Osteocyte (in vitro differentiated cells): ENCODE data around the gene DIP2C. TPM values are rescaled to one million over a fixed set of nuclear protein-coding genes. Genes with fewer than 3 reads are reported as not detected.
A peak's percentile ranks its signal among the peaks of the same experiment; 100 is the strongest.

ENCODE experiments used
- DNase-seq: peaks from one replicate; pipeline ENCODE4 v3.0.0; 2021; ENCODE audit warnings: mixed read lengths; ENCODE audit not compliant: unreplicated experiment; ENCODE audit errors: extremely low spot score
- H3K27ac Mint-ChIP-seq: one replicate; pipeline ENCODE4 v1.8.0; 2021; ENCODE audit warnings: mild to moderate bottlenecking, mixed read lengths; ENCODE audit not compliant: unreplicated experiment
- H3K27me3 Mint-ChIP-seq: one replicate; pipeline ENCODE4 v1.8.0; 2021; ENCODE audit warnings: mixed read lengths; ENCODE audit not compliant: unreplicated experiment
- H3K36me3 Mint-ChIP-seq: one replicate; pipeline ENCODE4 v1.8.0; 2021; ENCODE audit warnings: mixed read lengths; ENCODE audit not compliant: unreplicated experiment
- H3K4me1 Mint-ChIP-seq: one replicate; pipeline ENCODE4 v1.8.0; 2021; ENCODE audit warnings: mixed read lengths; ENCODE audit not compliant: unreplicated experiment
- H3K4me3 Mint-ChIP-seq: one replicate; pipeline ENCODE4 v1.8.0; 2021; ENCODE audit warnings: mild to moderate bottlenecking, moderate library complexity, mixed read lengths; ENCODE audit not compliant: unreplicated experiment
- H3K9me3 Mint-ChIP-seq: one replicate; pipeline ENCODE4 v1.8.0; 2021; ENCODE audit warnings: mixed read lengths; ENCODE audit not compliant: unreplicated experiment
- total RNA-seq: library from RNA; stranded (reverse); gene quantifications from 2 replicates; pipeline ENCODE4 v1.2.1, GENCODE V29; 2021
- TF ChIP-seq, protein P1 (sequence below): fragments of 200-600 bp; sonication (generic); IDR thresholded peaks from 2 replicates; pipeline ENCODE4 v1.5.0; 2021; ENCODE audit warnings: antibody characterized with exemption, mild to moderate bottlenecking, moderate library complexity

The DIP2C gene
- total RNA-seq, 1 donor from 2014 or later = 36.8 TPM

DNA sequence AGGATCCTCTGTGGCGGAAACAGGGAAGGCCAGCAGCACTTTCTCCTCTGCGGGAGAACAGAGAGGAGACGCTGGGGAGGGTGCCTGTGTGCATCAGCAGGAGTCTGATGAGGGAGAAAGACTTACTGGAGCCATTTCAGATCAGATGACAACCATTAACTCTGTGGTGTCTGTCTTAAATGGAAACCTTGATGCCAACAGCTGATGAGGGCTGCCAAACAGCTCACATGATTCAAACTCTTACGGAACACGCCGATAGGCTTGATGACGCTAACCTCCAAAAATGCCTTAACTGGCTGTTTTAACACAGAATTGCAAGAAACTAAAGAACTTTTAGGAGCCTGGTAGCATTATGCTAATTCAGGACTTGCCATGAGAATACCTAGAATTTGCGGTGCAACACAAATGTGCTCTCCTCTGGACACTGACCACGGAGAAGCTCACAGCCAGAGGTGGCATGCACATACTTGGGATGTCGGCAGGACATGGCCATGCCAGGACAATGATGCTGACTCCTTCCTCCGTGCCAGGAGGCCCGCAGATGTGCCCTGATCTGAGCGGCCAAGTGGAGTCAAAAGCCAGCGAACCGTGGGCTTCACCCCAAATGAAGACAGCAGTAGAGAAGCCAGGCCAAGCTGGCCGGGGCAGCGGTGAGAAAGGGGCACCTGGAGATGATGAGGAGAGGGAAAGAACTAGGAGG, 399.3 kb downstream of the DIP2C start:
- peaks cover 25% of the 10 kb centered on the region for H3K4me1 Mint-ChIP-seq
- no peak for DNase-seq

DNA sequence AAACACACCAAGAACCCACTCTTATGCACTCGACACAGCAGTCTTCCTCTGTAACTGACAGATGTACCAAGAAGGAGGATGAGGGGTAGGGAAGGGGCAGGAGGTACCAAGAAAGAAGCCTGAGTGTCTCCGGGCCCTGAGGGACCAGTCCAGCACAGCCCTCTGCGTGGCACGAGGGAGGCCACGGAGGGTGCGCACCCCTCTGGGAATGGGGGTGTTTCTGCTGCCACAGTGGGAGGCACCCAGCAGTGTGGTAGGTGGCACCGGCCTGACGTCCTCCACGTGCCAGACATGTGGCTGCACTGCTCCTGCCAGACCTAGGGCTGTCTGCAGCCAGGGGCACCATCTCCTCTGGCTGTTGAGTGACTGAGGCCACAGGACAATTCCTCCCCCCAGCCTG, 399.9 kb downstream of the DIP2C start:
- H3K27ac Mint-ChIP-seq = no peak overlapping the region

More for the DNA sequence above, 399.3 kb downstream of the DIP2C start:
- Mint-ChIP-seq H3K27me3 (no peaks in the 10 kb centered on the region), H3K36me3 (peaks cover 24% of the 10 kb centered on the region), H3K4me3 (no peak overlapping the region), H3K9me3 (no peaks in the 10 kb centered on the region), H3K27ac (no peak overlapping the region)
- TF ChIP-seq, protein P1, sequence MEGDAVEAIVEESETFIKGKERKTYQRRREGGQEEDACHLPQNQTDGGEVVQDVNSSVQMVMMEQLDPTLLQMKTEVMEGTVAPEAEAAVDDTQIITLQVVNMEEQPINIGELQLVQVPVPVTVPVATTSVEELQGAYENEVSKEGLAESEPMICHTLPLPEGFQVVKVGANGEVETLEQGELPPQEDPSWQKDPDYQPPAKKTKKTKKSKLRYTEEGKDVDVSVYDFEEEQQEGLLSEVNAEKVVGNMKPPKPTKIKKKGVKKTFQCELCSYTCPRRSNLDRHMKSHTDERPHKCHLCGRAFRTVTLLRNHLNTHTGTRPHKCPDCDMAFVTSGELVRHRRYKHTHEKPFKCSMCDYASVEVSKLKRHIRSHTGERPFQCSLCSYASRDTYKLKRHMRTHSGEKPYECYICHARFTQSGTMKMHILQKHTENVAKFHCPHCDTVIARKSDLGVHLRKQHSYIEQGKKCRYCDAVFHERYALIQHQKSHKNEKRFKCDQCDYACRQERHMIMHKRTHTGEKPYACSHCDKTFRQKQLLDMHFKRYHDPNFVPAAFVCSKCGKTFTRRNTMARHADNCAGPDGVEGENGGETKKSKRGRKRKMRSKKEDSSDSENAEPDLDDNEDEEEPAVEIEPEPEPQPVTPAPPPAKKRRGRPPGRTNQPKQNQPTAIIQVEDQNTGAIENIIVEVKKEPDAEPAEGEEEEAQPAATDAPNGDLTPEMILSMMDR = no peak

GRCh38 chr10:288316-289200, 400.9 kb downstream of the DIP2C start:
- DNase-seq = no peak
- TF ChIP-seq, protein P1 = no peak
- H3K4me3 Mint-ChIP-seq = no peak overlapping the region
- no peaks in the 10 kb centered on the region for H3K27me3 Mint-ChIP-seq
- H3K4me1 Mint-ChIP-seq = peaks cover 24% of the 10 kb centered on the region
- no peaks in the 10 kb centered on the region for H3K9me3 Mint-ChIP-seq
- peaks cover 34% of the 10 kb centered on the region for H3K36me3 Mint-ChIP-seq
- H3K27ac Mint-ChIP-seq = no peak overlapping the region

More for the DNA sequence above, 399.9 kb downstream of the DIP2C start:
- Mint-ChIP-seq H3K27me3 (no peaks in the 10 kb centered on the region), H3K36me3 (peaks cover 25% of the 10 kb centered on the region), H3K4me3 (no peak overlapping the region), H3K9me3 (no peaks in the 10 kb centered on the region), H3K4me1 (peaks cover 25% of the 10 kb centered on the region)
- TF ChIP-seq, protein P1 = no peak
- no peak for DNase-seq

DNA sequence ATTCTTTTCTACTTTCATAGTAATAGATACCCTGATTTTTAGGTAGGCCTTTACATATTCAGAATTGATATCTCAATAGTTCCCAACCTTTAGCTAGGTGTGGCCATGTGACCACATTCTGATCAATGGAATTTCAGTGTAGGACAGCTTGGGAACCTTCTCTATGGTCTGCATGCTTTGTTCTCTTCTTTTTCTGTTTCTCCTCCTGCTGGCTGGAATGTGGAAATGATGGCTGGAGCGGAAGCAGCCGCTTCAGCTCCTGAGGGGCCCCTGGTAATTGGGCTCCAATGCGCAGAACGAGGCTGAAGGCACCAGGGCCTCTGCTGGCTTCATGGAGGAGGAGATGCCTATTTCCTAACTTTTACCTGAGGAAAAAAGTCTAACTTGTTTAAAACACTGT, 401.7 kb downstream of the DIP2C start:
- Mint-ChIP-seq H3K9me3 (no peaks in the 10 kb centered on the region), H3K4me3 (no peak overlapping the region), H3K36me3 (peaks cover 38% of the 10 kb centered on the region)

More for the DNA sequence above, 401.7 kb downstream of the DIP2C start:
- DNase-seq = no peak
- Mint-ChIP-seq H3K27ac (peak overlapping the region; percentile 27), H3K4me1 (peaks cover 22% of the 10 kb centered on the region), H3K27me3 (no peaks in the 10 kb centered on the region)
- TF ChIP-seq, protein P1 = peak; percentile 40
